ENCODE data around the gene TMEM69.
"Not testable (repeated sequence)": the region's sequence is repeated elsewhere in the genome, so short reads cannot be mapped to it uniquely, and the experiment has no call there.

The TMEM69 gene

GRCh38 chr1:45730075-45730779, 42.2 kb downstream of the TMEM69 start:
- DNase-seq (ENCODE audit: low spot score in 2 of 2), result no peak
- Histone ChIP-seq H3K36me3 (replicated peaks) (no peaks in the 10 kb centered on the region), H3K27me3 (ENCODE audit: low read depth) (no peaks in the 10 kb centered on the region), H3K4me1 (no peaks in the 10 kb centered on the region), H3K4me3 (no peak overlapping the region), H3K9me3 (no peaks in the 10 kb centered on the region)
- in situ Hi-C loops (cut with MboI; ENCODE audit: low sequenced_read_pairs), result no loop called here

GRCh38 chr1:45730780-45731319, 42.9 kb downstream of the TMEM69 start:
- Histone ChIP-seq H3K9me3 (no peaks in the 10 kb centered on the region), H3K36me3 (replicated peaks) (no peaks in the 10 kb centered on the region), H3K4me3 (no peak overlapping the region), H3K4me1 (no peaks in the 10 kb centered on the region), H3K27me3 (ENCODE audit: low read depth) (no peaks in the 10 kb centered on the region)
- in situ Hi-C loops (cut with MboI; ENCODE audit: low sequenced_read_pairs), result no loop called here
- DNase-seq (ENCODE audit: low spot score in 2 of 2), result no peak

- H3K4me3 ChIP-seq, result no peak overlapping the region
- peaks cover 6% of the 10 kb centered on the region; the same call in 1 of the 2 replicates for H3K36me3 ChIP-seq (replicated peaks)
- no peak for DNase-seq (ENCODE audit: low spot score in 2 of 2)
- in situ Hi-C loops (cut with MboI; ENCODE audit: low sequenced_read_pairs), result no loop called here
- H3K4me1 ChIP-seq, result no peaks in the 10 kb centered on the region
- no peaks in the 10 kb centered on the region for H3K9me3 ChIP-seq
- no peaks in the 10 kb centered on the region for H3K27me3 ChIP-seq (ENCODE audit: low read depth)
Measured at GRCh38 chr1:45739137-45739536, 51.2 kb downstream of the TMEM69 start.

GRCh38 chr1:45739641-45740156, 51.7 kb downstream of the TMEM69 start:
- in situ Hi-C loops (cut with MboI; ENCODE audit: low sequenced_read_pairs); H3K9me3 ChIP-seq; H3K4me1 ChIP-seq; H3K4me3 ChIP-seq; H3K36me3 ChIP-seq (replicated peaks); H3K27me3 ChIP-seq (ENCODE audit: low read depth); DNase-seq (ENCODE audit: low spot score in 2 of 2): not testable (repeated sequence)

All from HAP-1 (cell line).